Right renal cortex interstitium (tissue), 3 donors: ENCODE data around the gene SLC51B. TPM values are rescaled to one million over a fixed set of nuclear protein-coding genes. Genes with fewer than 3 reads are reported as not detected.
"Not testable (repeated sequence)": the region's sequence is repeated elsewhere in the genome, so short reads cannot be mapped to it uniquely, and the experiment has no call there.

Source experiments
- DNase-seq, 3 donors: peaks; one replicate each; pipeline ENCODE4 v3.0.0-alpha.2; 2013; ENCODE audit warnings: low read depth in 3 of 3, low spot score in 2 of 3
- polyA plus RNA-seq, 3 donors: library from polyadenylated mRNA; unstranded; fragments of 120-200 nt; gene quantifications; one replicate each; pipeline ENCODE4 v1.2.1, GENCODE V29; 2013; ENCODE audit not compliant: insufficient read length in 3 of 3

The SLC51B gene
- polyA plus RNA-seq, 3 donors, result 10.1 to 13.2 (median 11.8) TPM

DNA sequence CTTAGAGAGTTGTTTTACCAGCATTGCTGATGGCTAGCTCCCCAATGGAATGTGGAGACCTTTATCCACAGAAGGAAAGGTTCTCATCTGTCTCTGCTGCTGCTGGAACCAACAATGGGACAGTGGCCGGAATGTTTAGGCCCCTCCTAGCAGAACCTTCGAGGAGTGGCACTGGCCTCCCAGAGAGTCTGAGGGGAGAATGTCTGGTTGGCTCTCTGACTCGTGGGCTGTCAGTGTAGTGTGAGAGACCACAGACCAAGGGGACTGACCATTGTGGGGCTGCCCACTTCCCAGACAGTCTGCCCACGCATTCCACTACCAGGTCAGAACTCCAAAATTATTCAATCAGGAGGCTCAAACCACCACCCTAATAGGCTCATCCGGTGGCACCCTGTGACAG is 17.5 kb downstream of the SLC51B start:
- no peak for DNase-seq

DNA sequence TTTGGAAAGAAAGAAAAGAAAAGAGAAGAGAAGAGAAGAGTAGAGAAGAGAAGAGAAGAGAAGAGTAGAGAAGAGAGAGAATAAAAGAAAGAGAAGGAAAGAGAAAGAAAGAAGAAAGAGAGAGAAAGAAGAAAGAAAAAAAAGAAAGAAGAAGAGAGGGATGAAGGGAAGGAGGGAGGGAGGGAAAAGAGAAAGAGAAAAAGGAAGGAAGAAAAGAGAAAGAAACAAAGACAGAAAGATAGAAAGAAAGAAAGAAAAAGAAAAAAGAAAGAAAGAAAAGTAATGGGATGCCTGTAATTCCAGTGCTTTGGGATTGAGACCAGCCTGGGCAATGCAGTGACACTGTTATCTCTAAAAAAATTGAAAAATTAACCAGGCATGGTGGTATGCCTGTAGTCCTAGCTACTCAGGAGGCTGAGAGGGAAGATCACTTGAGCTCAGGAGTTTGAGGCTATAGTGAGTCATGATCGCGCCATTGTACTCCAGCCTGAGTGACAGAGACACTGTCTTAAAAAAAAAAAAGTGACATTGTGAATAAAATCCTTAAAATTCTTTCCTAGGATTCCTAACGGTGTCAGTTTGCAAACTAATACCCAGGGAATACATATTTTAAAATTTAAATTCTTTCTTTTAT is 20.9 kb downstream of the SLC51B start:
- no peak for DNase-seq

DNA sequence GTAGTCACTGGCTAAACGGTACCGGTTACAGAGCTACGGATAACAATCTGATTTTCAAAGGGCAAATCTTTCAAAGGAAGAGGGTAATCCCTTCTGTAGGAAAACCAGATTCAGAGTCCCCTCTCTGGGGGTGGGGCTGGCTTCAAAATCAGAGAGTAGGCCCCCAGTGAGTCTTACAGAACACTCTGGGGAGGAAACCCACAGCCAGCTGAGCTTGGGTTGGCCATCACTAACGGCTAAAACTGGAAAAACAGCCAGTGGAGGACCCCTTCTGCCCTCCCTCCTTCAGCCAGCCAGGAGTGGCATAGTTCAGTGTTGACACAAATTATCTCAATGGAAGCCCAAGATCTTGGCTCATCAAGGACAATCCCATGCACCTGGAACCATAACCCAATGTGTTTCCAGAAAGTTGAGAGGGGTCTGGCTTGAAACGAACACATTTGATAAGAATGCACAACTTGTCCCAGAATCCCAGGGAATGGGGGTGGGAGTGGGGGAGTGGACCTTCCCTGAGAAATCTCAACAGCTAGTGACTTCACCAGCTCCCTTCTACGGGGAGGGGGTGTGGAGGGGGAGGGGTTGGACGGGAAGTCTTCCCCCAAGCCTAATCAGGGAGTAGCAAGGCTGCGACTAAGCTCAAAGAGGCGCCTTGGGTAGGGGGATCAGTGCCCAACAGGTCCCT is 21.6 kb downstream of the SLC51B start:
- DNase-seq, result no peak

GRCh38 chr15:65067317-65067644 is 22.1 kb downstream of the SLC51B start:
- no peak for DNase-seq

DNA sequence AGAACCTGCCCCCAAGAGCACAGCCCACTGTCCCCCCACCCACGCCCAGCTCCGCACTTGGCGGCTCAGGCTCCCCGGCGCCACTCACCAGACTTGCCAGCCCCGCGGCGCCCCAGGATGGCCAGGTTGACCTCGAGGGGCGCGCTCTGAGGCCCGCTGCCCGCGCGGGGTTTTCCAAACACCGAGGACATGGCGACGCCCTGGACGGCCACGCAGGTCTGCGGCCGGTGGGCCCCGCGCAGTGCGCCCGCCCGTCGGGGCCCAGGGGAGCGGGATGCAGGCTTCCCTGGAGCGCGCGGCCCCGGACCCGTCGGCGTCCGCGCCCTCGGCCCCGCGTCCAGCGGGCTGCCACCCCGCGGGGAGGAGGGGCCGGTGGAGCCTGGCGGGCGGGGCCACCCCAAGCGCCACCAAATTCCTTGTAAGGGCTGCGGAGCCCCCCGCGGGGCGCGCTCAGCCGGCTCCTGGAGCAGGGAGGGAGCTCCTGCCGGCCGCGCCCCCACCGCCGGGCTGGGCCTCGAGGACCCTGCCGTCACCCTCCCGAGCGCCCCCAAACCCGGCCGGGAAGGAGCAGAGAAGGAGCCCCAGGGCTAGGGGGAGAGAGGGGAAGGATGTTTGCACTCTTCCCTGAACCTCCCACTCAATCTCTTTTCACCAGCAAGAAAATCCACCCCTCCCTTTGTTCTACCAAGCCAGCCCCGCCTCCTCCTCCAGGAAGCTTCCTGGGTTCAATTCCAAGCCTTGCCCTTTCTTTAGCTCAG is 22.6 kb downstream of the SLC51B start, which contains the start of gene RASL12:
Gene RASL12 (minus strand): TSS at position 347 of the 758 bp plus-strand sequence. CDS start 156 bp downstream, at position 191.
- DNase-seq, result no peak

GRCh38 chr15:65068403-65068788 is 23.2 kb downstream of the SLC51B start:
- DNase-seq, result no peak

DNA sequence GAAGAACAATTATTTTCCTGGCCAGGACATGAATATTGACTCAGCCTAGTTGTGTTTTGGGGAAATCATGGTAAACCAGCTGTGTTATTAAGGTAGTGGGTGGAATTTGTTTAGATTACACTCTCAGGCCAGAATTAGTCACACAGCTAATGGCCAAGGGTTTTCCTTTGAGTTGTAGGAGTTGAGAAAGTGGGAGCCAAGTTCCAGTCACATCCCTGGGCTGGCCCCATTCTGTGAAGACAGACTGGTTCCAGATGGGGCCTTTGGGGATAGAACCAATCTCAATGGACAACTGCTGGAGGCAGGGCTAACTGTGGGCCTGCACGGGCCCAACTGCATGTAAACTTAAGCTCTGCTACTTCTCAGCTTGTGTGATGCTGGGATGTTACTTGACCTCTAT is 24.0 kb downstream of the SLC51B start:
- DNase-seq, result no peak

DNA sequence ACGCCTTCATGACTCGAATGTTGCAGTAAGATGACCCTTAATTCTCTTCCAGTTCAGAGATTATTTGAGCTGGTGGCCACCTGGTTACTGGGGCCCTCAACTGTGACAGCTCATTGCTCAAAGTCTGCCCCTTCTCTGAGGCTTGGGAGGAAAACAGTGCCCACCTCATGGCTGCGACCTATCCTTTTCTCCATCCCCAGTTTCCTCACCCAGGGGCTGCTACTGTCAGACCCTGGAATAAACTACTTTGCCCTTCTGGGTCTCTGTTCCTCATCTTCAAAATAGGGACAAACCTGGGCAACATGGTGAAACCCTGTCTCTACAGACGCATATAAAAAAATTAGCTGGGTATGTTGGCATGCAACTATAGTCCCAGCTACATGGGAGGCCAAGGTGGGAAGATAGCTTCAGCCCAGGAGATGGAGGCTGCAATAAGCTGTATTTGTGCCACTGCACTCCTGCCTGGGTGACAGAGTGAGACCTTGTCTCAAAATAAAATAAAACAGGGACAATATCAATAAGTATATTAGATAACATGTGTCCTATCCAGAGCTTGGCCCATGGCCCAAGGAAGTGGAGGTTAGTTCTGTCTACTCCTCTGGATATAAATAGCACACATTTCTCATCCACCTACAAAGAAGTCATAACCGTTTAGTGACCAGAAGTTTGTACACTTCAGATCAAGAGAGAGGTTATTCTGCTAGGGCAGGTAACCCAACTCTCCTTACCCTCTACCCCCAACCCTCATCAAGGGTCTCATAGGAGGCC is 24.8 kb downstream of the SLC51B start:
- DNase-seq, result no peak

DNA sequence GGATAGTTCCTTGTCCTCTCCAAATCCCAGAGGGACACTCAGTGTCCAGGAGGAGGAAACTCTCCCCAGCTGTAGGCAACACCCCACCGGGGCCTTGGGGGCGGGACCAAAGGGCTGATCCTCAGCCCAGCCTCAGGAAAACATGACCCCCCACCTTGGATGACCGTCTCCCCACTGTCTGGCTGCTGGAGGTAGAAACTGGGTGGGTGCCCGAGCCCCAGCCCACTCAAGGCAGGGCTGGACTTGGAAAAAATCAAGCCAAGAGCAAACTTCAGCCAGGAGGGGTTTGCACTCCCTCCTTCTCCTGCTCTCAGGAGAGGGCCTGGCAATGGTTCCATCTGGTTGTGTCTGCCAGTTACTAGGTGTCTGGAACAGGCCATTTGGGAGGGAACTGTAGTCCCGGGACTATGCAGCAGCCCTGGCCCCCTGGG is 26.2 kb downstream of the SLC51B start:
- DNase-seq, result no peak

DNA sequence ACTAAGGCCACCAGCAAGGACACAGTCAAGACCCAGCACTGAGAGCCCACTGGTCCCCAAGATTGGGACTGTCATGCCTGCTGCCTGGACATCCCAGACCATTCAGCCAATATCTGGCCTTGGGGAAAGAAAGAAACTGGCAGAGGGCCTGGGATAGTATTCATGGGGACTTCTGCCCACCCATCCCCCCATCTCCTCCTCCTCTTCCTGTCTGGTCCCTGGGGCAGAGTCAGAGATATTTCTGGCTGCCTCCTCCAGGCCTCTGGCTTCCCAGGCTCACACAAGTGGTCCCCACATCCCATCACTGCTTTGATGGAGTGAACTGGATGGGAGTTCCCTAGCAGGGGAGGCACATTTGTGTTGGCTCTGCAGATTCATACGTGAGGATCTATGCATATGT is 26.8 kb downstream of the SLC51B start:
- DNase-seq, result no peak

DNA sequence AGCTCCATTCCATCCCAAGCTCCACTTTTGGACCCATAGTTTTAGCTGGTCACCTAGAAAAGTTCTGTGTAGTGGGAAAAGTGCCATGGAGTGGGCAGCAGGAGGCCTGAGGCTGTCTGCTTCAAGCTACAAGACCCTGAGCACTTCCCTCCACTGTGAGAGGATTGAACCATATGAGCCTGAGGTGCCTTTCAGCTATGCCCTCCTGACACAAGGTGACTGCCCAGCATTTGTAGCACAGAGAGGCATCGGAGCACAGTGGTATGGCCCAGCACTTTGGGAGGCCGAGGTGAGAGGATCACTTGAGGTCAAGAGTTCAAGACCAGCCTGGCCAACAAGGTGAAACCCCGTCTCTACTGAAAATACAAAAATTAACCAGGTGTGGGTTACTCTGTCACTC is 27.4 kb downstream of the SLC51B start:
- no peak for DNase-seq

GRCh38 chr15:65074946-65075345 is 29.8 kb downstream of the SLC51B start:
- DNase-seq, result not testable (repeated sequence)

GRCh38 chr15:65075607-65076395 is 30.6 kb downstream of the SLC51B start:
- DNase-seq, result not testable (repeated sequence)

DNA sequence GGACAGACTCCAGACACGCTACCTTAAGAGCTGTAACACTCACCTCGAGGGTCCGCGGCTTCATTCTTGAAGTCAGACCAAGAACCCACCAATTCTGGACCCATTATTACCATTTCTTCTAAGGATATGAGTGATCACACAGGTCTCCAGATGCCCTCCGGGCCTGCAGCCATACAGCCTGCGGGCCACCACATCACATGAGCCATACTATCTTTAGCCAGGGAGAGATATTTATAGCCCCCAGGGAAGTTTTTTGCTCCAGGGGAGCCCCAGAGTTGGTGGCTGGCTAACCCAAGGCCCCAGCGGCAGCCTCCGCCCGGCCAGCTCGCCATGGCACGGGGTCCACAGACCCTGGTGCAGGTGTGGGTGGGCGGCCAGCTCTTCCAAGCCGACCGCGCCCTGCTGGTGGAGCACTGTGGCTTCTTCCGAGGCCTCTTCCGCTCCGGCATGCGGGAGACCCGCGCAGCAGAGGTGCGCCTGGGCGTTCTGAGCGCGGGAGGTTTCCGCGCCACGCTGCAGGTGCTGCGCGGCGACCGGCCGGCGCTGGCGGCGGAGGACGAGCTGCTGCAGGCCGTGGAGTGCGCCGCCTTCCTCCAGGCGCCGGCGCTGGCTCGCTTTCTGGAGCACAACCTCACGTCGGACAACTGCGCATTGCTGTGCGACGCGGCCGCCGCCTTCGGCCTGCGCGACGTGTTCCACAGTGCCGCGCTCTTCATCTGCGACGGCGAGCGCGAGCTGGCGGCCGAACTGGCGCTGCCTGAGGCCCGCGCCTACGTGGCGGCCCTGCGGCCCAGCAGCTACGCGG is 31.5 kb downstream of the SLC51B start, which contains the start of gene KBTBD13:
Gene KBTBD13 (plus strand): TSS at position 261 of the 805 bp plus-strand sequence. CDS start 70 bp downstream, at position 331.
- DNase-seq, result no peak

GRCh38 chr15:65077291-65077980 is 32.2 kb downstream of the SLC51B start:
- no peak for DNase-seq

DNA sequence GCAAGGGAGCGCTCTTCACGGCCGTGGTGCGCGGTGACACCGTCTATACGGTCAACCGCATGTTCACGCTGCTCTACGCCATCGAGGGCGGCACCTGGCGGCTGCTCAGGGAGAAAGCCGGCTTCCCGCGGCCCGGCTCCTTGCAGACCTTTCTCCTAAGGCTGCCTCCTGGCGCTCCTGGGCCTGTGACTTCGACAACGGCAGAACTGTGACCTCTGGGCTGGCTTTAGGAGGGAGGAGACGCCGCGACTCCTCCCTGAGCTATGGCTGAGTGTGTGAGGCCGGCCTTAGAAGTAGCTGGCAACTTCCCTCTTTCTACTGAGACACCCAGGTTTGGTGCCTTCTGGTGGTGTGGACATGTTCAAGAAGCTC is 32.8 kb downstream of the SLC51B start:
- no peak for DNase-seq

DNA sequence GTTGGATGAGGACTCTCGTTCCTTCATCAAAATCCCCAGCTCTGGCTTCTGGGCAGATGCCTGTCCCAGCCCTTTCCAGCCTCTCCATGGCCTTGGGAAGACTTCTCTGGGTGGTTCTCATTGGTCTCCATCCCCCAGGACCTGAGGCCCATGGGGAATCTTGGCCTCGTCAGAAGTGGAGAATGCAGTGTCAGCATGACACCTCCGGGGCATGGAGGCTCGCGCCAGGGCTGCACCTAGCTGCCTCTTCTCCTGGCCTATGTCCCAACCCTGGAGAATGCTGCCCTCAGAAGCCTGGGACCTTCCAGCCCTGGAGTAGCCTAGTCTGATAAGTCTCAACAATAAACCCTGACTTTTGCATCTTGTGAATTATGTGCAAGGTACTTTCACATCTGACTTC is 34.4 kb downstream of the SLC51B start:
- DNase-seq, result no peak

GRCh38 chr15:65081270-65081669 is 36.1 kb downstream of the SLC51B start:
- no peak for DNase-seq

DNA sequence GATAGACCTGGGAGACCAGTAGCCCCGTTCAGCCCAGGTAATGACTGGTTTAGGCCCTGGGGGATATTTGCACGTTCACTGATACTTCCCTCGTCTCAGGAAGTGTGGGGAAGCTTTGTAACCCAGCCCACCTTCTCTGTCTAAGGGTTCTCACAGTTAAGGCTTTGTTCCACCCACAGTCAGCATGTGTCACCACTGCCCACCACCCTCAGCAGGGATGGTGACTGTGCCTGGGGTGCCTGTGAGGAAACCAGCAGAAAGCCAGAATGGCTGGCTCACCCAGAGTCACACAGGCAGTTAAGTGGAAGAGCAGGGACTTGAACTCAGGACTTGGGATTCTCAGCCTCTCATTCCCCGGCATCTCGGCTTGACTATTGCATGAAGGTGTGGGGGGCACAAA is 36.6 kb downstream of the SLC51B start:
- no peak for DNase-seq
